ENCODE results near the gene ELMO3.

The ELMO3 gene

DNA sequence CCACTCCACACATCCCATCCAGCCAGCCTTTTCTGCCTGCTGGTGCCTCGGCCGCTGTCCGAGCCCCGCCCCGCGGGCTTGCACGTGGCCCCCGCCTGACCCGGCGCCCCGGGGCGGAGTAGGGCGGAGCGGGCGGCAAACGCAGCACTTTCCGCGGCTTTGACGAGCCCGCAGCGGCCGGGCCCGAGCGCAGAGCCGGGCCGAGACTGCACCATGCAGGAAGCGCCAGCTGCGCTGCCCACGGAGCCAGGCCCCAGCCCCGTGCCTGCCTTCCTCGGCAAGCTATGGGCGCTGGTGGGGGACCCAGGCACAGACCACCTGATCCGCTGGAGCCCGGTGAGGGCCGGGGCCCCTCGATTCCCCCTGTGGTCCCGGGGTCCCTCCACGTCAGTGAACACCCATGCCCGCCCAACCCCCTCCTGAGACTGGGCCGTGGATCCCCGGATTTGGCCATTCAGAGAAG is 34.3 kb upstream of the ELMO3 start, which contains the start of gene HSF4:
Gene HSF4, plus strand, starts transcription at position 147 of the 463 bp plus-strand sequence. Its CDS starts 67 bp downstream, at position 214.
- DNase-seq (ENCODE audit: low read depth), result no peak

DNA sequence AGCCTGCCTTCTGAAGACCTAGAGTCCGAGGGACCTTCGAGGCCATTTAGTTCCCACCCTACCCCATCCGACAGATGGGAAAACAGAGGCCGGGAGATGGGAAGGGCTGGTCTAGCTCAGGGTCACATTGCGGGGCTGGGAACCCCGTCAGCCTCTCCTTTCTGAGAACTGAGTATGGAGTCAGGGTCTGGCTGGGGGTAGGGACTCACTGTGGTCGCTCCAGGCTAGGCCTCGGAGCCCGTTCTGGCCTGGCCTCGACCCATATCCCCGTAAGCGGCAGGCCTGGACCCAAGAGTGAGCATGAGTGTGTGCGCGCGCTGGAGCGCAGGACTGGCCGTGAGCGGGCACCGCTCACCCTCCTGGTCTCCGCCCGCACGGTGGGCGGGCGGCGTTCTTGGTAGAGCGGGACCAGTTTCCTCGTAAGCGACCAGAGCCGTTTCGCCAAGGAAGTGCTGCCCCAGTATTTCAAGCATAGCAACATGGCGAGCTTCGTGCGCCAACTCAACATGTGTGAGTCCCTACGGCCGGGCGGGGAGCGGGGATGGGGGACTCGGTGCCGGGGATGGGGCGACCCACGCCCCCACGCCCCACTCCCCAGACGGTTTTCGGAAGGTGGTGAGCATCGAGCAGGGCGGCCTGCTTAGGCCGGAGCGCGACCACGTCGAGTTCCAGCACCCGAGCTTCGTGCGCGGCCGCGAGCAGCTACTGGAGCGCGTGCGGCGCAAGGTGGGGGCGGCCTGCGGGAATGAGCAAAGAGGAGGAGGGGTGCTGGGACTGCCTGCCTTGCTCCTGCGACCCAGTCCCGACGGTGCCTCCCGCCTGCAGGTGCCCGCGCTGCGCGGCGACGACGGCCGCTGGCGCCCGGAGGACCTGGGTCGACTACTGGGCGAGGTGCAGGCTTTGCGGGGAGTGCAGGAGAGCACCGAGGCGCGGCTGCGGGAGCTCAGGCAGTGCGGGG is 33.5 kb upstream of the ELMO3 start:
- DNase-seq (ENCODE audit: low read depth), result no peak

- DNase-seq (ENCODE audit: low read depth), result no peak
These were observed 32.8 kb upstream of the ELMO3 start for GRCh38 chr16:67166110-67166547.

DNA sequence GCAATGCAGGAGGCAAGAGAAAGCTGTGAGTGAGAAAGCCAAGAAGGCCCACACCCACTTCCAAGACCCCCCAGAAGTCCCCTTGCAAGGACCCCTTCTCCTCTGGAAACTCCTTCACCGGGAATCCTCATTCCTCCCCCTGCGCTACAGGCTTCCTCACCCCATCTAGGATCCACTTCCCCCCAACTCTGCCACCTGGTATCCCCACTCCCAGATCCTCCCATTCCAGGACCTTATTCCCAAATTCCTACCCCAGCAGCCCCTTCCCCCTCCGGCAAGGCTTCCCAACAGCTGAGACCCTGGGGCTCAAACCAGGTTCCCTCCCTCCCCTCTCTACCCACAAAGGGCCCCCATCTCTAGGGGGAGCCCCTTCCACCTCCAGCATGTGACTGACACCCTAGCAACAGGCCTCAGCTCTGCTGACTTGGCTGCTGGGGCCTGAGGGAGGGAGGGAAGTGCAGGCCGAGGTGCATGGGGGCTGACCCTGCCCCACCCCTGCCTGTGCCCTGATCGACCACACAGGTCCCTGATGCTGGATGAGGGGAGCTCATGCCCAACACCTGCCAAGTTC is 32.2 kb upstream of the ELMO3 start:
- no peak for DNase-seq (ENCODE audit: low read depth)

DNA sequence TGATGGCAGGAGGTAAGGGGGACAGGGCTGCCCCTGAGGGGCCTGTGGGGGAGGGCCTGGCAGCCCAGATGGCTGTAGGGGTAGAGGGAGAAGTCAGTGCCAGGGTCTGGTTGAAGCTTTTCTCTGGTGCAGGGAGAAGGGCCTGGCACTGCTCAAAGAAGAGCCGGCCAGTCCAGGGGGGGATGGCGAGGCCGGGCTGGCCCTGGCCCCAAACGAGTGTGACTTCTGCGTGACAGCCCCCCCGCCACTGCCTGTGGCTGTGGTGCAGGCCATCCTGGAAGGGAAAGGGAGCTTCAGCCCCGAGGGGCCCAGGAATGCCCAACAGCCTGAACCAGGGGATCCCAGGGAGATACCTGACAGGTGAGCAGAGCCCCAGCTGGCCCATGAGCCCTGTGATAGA is 31.3 kb upstream of the ELMO3 start:
- no peak for DNase-seq (ENCODE audit: low read depth)

GRCh38 chr16:67169011-67169451 is 29.9 kb upstream of the ELMO3 start:
- no peak for DNase-seq (ENCODE audit: low read depth)

DNA sequence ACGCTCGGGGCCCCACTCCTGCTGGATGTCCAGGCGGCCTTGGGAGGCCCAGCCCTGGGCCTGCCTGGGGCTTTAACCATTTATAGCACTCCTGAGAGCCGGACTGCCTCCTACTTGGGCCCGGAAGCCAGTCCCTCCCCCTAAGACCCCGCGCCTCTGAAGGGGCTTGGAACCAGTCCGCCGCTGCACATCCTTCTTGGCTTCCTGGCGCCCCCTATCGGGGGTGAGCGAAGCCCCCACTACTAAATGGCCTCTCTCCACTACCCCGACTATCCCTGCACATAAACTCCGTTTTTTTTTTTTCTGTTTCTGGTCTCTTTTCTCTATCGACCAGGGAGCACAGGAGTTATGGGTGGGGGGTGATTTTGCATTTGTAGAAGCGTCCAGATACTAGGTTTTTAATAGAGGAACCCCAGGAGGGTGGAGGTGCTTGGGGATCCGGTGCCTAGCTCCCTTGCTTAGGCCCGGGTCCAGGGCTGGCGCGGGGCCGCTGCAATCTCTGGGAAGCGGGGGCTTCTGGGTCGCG is 29.2 kb upstream of the ELMO3 start:
- no peak for DNase-seq (ENCODE audit: low read depth)

DNA sequence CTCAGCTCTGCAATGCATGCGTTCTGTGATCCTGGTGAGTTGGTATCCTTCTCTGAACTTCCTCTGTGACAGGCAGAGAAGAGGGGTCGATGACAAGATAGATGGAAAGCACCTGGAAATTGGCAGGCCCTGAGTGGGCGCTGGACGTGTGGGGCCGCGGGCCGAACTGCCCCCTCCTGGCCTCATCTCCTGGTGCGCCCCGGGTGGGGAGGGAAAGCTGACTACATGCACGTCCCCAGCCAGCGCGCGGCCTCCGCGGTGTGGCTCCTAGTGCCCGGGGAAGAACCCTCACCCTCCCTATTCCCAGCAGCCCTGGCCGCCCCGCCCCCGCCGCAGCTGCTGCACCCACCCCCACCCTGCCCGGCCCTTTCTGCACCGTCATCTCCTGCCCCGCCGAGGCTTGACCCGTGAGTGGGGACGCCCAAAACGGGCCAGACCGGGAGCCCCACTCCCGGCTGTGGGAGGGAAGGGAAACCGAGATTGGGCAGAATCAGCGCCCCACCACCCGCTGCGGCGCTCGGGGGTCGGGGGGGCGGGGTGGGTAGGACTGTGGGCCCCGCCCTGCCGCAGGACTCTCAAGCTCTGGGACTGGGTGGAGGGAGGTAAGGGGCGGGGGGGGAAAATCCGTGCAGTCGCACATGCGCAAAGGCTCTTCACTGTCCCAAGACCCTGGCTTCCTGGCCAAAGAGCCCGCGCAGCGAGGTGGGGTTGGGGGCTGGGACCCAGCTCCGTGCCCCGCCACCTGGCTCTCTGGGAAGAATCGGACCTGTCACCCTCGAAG is 28.6 kb upstream of the ELMO3 start, which contains the start of gene NOL3:
Gene NOL3, plus strand, starts transcription at position 371 of the 781 bp plus-strand sequence.
- peak; percentile 67 for DNase-seq (ENCODE audit: low read depth)

GRCh38 chr16:67170949-67171649 is 27.8 kb upstream of the ELMO3 start:
- DNase-seq (ENCODE audit: low read depth), result no peak

- DNase-seq (ENCODE audit: low read depth), result no peak
These were observed 25.6 kb upstream of the ELMO3 start for GRCh38 chr16:67173323-67173722.

GRCh38 chr16:67173808-67174705 is 24.9 kb upstream of the ELMO3 start:
- peak; percentile 65 for DNase-seq (ENCODE audit: low read depth)

DNA sequence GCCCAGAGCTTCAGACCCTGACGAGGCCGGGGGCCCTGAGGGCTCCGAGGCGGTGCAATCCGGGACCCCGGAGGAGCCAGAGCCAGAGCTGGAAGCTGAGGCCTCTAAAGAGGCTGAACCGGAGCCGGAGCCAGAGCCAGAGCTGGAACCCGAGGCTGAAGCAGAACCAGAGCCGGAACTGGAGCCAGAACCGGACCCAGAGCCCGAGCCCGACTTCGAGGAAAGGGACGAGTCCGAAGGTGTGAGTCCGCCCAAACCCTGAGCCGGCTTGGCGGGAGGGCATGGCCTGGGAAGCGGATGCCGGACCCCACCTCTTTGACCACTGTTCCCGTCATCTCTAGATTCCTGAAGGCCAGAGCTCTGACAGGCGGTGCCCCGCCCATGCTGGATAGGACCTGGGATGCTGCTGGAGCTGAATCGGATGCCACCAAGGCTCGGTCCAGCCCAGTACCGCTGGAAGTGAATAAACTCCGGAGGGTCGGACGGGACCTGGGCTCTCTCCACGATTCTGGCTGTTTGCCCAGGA is 24.2 kb upstream of the ELMO3 start:
- no peak for DNase-seq (ENCODE audit: low read depth)

GRCh38 chr16:67176662-67177061 is 22.3 kb upstream of the ELMO3 start:
- no peak for DNase-seq (ENCODE audit: low read depth)

GRCh38 chr16:67177743-67178699 is 20.9 kb upstream of the ELMO3 start:
- no peak for DNase-seq (ENCODE audit: low read depth)

DNA sequence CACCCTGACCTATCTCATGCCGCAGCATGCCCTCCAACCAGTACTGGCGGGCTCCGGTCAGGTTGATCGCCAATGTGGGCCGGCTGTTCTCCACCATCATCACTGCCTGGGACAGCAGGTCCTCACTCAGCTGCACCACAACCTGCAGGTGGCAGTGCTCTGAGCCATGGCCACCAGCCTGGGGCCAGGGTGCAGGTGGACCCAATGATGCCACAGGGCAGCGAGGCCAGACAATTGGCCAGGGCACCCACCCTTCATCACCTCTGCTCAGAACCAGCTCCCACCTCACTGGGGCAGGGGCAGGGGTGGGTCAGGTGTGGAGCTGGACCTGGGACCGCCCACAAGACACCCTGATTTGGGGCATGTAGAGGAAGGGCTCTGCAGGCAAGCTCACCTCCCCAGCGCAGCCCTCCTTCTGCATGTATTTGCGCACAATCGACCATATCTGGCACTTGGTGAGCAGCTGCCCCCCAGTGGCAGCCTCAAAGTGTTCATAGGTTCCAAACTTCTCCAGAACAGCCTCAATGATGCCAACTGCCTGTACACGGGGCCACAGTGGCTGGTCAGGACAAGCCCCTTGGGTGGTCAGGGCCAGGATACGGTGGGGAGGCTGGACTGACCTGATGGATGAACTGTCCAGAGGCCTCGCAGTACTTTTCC is 19.4 kb upstream of the ELMO3 start:
- DNase-seq (ENCODE audit: low read depth), result no peak

- DNase-seq (ENCODE audit: low read depth), result no peak
These were observed 18.8 kb upstream of the ELMO3 start for GRCh38 chr16:67180166-67180565.

DNA sequence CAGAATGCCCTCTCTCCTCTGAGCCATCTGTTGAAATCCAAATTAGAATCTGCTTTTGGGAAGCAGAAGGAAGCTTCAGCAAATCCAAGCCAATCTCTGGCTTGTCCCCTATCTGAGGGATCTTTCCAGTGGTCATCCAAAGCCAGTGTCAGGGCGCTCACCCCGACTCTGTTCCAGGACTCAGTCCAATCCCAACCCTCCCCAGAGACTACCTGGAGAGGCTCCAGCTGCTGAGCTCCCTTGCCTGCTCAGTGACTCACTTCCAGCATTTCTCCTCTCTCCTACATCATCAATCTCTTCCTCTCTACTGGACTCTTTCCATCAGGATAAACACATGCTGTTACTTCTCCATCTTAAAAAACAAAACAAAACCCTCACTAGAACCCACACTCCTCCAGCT is 17.6 kb upstream of the ELMO3 start:
- peak; percentile 83 for DNase-seq (ENCODE audit: low read depth)

DNA sequence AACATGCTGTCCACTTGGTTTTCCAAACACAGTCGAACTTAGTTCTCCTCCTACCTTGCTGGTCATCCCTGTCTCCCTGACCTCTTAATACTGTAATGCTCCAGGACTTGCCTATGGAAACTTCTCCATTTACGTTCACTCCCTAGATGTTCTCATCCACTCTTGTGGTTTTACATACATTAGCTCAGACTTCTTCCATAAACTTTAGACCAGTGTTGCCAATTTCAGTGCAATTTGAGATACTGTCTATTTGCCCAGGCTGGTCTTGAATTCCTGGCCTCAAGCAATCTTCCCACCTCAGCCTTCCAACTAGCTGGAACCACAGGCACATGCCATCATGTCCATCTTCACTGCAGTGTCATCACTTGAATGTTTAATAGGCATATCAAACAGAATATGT is 16.6 kb upstream of the ELMO3 start:
- DNase-seq (ENCODE audit: low read depth), result no peak
